ENCODE data around the gene CXCL12.

GRCh38 chr10:44355630-44356029 lies 29.3 kb downstream of the CXCL12 start:
- no peak for TF ChIP-seq RARB (CRISPR knock-in tag; IDR thresholded peaks at IDR 0.05)
- no peak for TF ChIP-seq PATZ1 (CRISPR knock-in tag; IDR thresholded peaks at IDR 0.05; ENCODE audit: borderline replicate concordance)
- no peak for TF ChIP-seq BACH2 (CRISPR knock-in tag; IDR thresholded peaks at IDR 0.05; ENCODE audit: borderline replicate concordance)
- no peak for TF ChIP-seq CSDC2 (CRISPR knock-in tag; IDR thresholded peaks at IDR 0.05)
